GM18858 (cell line): ENCODE data around the gene PAPPA.

Source experiments
- ATAC-seq: cut with Tn5 transposase; IDR thresholded peaks from one replicate; pipeline ENCODE4 v1.9.1; 2021; ENCODE audit not compliant: unreplicated experiment

Gene PAPPA

DNA sequence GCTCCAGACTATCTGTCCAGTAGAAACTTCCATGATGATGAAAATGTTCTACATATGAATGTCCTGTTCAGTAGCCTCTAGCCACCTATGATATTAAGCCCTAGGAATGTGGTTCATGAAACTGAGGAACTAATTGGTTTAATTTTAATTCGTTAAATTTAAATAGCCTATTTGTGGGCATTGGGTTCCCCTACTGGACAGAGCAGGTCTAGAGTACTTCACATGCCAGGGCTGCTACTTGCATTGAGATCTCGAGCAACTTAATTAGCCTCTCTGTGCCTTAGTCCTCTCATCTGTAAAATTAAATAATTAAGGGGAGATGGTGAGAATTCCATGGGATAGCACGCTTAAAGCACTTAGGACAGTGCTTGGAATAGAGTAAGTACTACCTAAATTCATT lies 160.0 kb downstream of the PAPPA start:
- no peak for ATAC-seq

DNA sequence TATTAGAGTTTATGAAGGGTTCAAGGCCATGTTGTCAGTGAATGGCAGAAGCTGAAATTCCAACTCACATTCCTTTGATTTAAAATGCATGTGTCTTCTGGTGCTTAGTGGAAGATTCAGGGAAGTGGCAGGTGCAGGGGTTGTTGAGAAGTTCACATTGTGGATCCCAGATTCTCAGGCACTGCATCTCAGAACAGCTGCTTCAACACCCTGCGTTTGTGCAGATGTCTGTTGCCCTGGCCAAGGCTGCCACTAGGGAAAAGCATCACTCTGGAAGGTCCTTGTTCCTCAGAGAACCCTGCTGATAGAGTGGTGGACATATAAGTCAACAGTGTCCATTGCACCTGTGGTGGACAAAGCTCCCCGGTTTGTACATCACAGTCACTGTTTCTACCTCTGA lies 162.7 kb downstream of the PAPPA start:
- ATAC-seq = no peak

DNA sequence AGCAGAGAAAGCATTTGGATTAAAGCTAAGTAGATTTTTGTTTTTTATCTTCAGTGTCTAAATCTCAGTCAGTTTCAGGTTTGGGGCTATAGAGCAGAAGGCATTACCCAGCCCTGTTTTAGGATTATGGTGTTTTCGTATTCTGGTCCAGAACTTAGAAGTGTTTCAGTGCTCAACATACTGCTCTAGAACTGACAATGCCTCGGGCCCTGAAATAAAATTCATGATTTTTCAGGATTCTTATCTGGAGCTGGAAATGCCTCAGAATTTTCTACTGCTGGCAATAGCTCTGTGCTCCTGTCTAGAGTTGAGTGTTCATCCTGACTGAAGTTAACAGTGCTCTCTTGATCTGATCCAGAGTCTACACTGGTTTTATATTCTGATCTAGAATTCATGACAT lies 163.9 kb downstream of the PAPPA start:
- no peak for ATAC-seq

DNA sequence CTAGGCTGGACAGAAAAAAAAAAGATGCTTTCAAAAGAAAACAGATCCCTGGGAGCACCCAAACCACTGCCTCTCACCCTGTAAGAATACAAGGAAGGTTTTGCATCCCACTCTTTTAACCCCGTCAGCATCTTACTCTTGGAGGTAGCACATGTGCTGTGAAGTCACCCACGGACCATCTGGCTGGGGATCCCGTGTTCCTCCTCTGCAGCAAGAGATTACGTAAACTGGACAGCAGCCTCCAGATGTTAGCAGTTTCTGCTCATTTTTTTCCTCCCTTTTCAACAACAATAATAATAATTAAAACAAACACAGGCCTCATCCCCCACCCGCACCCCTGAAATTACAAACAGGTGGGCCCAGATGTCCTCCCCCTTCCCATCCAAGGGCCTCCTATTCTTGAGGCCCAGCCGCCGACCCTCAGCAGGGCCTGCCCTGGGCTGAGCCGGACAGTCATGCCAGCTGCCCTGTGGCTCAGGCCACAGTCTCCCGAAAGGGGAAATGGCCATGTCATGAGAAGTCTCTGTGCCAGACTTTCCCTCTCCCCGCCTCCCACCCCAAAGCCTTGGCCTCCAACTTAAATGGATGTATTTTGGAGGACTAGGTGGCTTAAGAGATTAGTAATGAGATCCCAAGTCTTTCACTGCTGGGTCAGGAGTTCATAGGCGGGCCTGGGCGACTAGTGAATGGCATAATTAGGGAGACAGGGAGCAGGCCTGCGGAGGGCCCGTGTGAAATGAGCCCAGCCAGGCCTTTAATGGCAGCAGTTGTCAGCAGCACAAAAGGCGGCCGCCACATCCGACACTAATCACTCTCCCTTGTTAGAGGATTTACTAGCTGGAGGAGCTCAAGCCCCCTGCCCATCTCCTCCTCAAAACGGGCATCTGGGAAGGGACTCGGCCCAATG lies 165.1 kb downstream of the PAPPA start:
- ATAC-seq = no peak

DNA sequence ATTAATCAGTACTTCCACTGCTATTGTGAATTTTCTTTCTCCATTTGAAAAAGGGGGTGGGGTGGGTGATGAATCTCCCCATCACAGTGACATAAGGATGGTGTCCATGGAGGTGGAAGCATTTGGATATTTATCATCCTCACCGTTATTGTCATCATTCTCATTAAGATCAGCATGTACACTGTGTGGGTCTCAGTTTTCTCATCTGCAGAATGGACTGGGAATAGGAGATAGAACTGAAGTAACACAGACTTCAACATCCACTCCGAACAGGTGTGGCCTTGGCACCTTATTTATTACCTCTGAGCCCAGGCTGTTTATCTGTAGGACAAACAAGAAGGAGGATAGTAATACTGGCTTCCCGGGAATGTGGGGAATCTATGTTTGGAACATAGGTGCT lies 165.9 kb downstream of the PAPPA start:
- ATAC-seq = no peak

DNA sequence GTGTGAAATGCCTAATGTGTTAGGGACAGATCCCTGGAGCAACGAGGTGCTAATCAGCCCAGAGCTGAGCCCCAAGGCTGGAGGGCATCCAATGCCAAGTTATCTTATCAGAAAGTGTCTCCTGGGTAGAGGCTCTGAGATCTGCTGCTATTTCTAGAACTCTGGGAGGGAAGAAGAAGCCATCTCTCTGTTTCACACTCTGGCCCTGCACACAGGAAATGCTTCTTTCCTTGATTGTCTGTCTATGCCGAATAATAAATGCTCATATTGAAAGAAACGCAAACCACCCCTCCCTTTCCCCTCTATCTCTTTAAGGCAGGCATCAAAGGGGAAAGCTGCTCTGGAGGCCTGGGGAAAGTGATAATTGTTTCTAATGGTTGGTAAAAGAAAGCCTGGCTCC lies 166.7 kb downstream of the PAPPA start:
- no peak for ATAC-seq

DNA sequence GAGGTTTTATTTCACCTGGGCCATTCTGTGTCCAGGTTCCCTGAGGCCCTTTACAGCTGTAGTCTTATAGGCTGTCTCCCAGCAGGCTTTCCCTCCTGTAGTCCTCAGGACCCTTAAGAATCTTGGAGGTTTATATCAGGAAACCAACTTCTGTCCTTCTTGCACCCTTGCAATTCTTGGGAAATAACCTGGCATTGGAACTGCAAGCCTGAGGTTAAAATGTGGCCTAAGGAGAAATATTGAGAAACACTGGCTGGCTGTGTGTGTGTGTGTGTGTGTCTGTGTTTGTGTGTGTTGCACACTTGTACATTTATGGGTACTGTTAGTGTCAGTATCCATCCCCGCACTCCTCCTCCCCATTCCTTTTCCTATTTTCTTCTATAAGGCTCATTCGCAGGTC lies 168.9 kb downstream of the PAPPA start:
- no peak for ATAC-seq

DNA sequence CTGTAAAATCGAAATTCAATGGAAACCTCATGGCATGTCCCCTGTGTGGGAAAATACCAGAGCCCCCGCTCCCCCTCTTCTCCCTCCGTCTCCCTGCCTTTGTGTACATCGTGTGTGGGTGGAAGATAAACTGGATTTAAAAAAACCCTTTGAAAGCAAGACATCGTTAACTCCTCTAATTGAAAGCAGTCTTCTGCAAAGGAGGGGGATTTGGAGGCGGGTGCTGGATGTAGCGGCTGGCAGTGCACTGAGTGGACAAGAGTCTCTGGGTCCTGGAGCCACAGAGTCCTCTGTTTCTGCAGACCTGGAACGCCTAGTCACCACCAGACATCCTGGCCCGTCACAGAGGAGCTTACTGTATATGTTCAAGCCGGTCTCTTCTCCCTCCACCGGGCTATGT lies 169.4 kb downstream of the PAPPA start:
- ATAC-seq = no peak

DNA sequence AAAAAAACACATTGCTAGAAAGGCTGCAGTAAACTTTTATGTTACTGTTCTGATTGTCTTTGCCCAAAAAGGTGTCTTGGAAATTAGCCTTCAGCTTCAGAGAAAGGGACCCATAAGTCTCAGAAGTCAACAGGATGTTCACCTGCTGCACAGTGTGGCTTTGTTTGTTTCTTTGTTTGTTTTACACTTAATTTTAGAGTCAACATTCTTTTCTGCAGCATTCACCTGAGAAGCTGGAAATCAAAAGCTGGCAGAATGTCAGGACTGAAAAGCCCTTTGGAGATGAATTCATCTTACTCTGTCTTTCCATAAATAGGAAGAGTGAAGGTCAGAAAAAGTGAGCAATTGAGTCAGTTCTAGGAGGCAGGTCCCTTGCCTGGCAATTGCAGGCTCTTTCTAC lies 170.0 kb downstream of the PAPPA start:
- ATAC-seq = no peak

DNA sequence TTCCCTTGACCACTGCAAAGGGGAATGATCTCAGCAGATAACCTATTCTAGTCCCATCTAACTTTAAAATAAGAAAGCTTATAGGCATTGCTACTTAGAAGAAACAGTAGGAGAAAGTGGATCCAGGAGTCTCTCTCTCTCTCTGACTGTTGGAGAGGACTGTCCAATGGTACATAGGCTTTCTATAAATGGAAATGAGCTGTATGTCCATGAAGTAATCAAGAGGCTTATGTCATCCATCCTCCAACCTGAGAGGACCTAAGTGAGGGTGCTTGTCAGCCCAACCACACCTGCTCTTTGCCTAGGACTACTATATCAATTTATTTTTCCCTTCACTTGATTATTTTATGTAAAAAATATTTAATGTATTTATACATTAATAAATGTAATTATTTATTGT lies 172.3 kb downstream of the PAPPA start:
- ATAC-seq = no peak

DNA sequence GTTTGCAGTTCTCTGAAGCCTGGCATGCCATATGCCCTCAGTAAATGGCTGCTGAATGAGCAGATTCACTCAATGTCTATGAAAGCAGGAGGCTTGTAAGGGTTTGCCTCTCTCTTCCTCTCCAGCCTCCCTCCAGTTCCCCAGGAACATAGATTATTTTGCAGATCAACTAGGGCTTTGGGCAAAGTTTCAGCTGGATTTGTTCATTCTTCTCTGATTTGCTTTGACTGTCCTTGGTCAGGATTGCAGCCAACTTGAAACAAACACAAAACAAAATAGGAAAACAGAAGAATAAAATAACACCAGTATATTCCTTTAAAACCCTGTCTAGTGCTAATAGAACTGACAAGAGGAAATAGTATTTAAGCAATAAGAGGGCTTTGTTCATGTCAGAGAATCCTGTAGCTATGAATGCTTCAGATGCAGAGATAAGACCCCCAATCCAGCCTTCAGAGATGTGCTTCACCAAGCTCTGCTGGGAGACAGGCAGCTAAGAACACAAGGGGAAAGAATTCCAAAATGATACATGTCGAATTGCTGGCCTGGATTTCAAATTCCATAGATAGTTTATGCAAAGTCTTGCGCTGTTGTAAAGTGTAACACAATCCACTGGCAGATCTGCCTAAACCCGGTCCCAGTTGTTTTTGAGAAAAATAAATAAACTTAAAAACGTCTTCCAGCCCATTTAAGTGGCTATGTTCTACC lies 174.3 kb downstream of the PAPPA start:
- no peak for ATAC-seq

DNA sequence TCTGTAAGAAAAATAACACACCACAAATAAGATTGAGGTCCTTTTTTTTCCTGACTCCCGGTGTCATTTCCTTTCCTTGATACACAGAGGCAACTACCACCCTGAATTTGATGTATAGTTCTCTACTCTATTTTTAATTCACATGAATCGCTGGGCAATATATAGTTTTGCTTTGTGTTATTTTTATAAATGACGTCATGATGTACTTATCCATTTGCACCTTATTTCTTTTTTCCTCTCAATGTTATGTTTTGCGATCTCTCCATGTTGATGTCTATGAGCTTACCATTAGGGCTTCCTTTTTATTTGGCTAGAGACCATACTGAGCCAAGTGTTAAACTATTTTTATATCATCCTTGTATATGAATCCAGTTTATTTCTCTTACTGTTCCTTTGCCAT lies 175.9 kb downstream of the PAPPA start:
- ATAC-seq = no peak

DNA sequence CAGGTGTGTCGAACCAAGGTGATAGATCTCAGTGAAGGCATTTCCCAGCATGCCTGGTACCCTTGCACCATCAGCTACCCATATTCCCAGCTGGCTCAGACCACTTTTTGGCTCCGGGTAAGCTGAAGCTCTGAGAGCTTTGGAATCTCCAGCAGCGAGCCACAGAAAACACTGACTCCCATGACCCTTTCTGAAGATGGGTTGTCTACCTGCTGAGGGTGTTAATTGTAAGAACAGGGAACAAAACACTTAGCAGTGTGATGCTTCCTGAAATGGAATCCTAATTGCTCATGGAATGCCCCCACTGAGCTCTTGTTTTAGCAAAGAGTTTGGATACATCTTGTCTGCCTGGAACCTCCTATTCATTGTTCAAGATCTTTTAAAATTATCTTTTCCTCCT lies 177.7 kb downstream of the PAPPA start:
- ATAC-seq = no peak

DNA sequence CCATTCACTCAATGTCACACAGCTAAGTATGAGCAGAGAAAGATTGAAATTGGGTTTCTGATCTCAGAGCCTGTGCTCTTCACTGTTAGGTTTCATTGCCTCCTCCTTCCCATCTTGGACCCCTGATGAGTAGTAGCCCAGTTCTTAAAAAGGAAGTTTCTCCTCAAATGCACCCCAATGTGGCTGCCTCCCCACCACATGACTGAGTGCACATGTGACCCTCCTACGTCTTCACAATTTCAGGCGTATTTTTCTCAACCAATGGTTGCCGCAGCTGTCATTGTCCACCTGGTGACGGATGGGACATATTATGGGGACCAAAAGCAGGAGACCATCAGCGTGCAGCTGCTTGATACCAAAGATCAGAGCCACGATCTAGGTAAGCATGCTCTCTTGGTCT lies 178.5 kb downstream of the PAPPA start:
- no peak for ATAC-seq

DNA sequence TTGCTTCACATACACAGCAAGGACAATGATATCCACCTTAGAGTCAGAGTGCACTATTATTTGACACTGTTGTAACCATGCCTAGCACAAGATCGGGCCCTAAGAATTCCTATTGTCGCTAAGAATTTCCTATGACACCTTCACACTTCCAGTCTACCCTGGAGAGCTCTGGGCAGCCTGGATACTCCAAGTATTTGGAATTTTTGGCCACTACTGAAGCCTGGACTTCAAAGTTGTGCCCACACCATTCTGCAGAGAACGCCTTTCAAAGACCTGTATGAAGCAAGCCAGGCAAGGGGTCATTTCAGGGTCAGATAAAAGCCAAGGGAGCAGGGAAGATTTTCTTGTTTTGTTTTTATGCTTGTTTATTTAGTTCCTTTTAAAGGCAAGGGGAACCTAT lies 179.7 kb downstream of the PAPPA start:
- no peak for ATAC-seq

DNA sequence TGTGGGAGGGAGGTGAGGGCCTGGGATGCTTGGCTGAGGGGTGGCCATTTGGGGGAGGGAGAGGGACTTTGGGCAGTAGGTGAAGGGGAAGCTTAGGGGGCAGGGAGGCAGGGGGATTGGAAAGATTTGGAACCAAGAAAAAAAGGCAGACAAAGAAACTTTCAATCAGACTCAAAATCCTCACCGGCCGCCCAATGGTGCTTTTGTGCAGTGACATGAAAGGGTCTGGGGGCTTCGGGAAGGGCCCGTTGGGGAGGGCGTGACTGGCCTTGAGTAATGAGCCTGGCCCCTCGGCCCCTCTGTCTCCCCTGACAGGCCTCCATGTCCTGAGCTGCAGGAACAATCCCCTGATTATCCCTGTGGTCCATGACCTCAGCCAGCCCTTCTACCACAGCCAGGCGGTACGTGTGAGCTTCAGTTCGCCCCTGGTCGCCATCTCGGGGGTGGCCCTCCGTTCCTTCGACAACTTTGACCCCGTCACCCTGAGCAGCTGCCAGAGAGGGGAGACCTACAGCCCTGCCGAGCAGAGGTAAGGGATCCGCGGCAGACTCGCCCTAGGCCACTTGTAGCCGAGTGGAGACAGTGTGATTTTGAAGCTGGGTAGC lies 181.1 kb downstream of the PAPPA start:
- ATAC-seq = no peak

DNA sequence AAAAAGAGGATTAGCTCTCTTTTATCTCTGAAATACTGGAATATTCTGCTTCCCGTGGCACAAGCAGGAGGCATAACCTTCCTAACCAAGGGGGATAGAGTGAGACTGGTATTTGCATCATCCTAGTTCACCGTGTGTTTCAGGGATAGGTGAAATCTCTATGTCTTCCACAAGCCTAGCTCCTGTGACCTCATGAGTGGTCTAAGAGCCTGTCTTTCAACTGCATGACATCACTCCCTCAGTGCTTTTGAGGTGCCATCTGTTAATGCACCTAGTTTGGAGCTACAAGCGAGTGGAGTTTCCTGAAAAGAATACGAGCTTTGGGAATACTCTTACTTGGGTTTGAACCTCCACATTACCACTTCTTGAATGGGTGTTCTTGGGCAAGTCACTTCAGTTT lies 181.8 kb downstream of the PAPPA start:
- ATAC-seq = no peak

DNA sequence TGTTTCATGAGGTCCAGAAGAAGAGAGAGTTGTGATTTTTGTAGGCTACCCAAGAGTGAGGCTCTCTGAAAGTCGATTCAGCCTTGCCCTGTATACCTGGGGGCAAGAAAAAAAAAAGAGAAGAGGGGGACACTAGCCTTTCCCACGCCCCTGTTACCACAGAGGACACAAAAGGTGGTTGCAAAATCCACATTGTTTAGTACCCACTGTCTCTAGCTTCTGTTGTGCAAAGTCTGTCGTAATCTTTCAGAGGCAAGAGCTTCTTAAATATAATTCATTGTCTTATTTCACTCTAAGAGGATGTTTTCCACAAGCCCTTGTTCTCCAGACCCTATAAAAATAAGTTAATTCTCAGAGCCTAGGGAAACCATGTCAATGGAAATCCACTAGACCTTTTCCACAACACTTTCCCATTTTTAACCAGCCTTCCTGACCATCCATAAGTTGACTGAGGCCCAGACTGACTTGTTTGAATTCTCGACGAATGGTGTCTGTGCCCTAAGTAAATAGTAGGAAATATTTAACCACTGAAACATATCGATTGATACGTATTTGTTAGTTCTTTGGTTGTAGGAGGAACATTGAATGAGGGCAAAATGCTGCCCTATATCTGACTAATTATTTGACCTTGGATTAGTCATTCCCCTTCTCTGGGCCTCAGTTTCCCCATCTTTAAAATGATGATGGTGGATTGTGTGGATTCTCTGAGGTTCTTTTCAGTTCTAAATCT lies 182.7 kb downstream of the PAPPA start:
- ATAC-seq = no peak

DNA sequence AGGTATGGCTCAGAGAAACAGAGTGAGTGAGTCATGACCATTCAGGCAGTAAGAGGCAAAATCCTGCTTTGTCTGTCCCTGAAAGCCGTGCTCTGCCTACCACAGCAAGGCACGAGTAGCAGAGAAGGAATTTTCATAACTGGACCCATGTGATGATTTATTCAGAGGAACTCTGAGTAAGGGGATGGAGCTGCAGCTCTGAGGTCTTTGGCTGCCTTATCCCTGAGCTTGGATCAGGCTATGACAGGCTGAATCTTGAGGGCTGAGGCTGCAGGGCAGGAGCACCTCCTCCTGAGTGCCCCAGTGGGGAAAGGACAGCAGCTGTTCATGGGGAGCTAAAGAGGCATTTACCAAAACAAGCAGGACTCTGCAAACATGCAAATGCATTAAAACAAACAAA lies 183.4 kb downstream of the PAPPA start:
- ATAC-seq = no peak

DNA sequence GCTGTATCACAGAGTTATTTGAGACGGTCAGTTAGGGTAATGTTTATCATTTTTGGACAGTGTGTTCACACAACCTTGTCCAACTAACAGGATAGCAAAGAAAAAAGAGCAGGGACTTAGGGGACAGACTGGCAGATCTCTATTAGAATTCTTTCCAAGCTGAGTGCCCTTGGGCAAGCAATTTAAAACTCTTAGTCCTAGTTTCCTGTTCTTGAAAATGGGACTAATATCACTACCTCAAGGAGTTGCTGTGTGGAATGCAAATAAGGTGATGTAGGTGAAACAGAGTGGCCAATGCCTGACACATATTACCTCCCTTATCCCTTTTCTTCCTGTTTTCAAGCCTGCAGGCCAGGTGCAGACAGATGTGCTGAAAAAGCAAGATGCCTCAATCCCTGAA lies 186.7 kb downstream of the PAPPA start:
- ATAC-seq = no peak

DNA sequence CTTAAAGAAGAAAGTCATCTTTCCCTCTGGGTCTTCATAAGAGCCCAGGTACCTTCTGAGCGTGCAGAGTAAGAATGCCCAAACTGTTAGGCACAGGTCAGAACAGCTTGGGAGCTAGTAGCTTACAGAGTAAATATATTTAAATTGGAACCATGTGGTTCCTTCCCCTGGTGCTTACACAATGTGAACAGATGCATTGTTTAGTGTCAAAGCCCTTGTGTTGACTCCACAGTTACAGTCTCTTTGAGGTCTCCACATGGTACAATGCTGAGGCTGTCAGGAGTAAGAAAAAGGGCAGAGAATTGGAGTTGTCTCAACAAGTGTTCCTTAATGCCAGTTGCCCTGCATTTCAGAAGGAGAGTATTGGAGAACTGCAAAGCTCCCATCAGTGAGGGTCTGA lies 188.5 kb downstream of the PAPPA start:
- no peak for ATAC-seq
